HepG2 (cell line): Measurements from ENCODE around the gene SLC16A1. TPM values are rescaled to one million over a fixed set of nuclear protein-coding genes. Genes with fewer than 3 reads are reported as not detected.

Experiments
- NFKB2 ChIP-seq: sonication (generic); formaldehyde crosslinking; IDR thresholded peaks from 2 replicates; pipeline ENCODE4 v1.4.0; 2020; ENCODE audit warnings: missing genetic modification reagents, borderline replicate concordance
- RBAK ChIP-seq: sonication (generic); formaldehyde crosslinking; IDR thresholded peaks from 2 replicates; pipeline ENCODE4 v1.5.1; 2020; ENCODE audit warnings: mild to moderate bottlenecking, missing genetic modification reagents
- SOX13 ChIP-seq, 3 experiments: fragments of 450-650 bp in 1 of 3; sonication (generic) in 1 of 3; formaldehyde crosslinking in 1 of 3; IDR thresholded peaks in 2 of 3; conservative IDR thresholded peaks in 1 of 3; 2 replicates each; pipeline versions ENCODE4 v1.5.0 to v1.6.1; 2016 to 2020; ENCODE audit warnings: antibody characterized with exemption in 1 of 3, mild to moderate bottlenecking in 1 of 3, missing compliant biosample characterization in 1 of 3, missing genetic modification reagents in 1 of 3, moderate library complexity in 1 of 3
- TGIF2 ChIP-seq: IDR thresholded peaks from 2 replicates; pipeline ENCODE4 v1.6.1; 2016; ENCODE audit warnings: control low read depth, missing compliant biosample characterization
- ZNF431 ChIP-seq: sonication (generic); formaldehyde crosslinking; IDR thresholded peaks from 2 replicates; pipeline ENCODE4 v1.9.0; 2022; ENCODE audit warnings: missing genetic modification reagents, low read depth, mild to moderate bottlenecking, borderline replicate concordance
- ZNF556 ChIP-seq: sonication (generic); formaldehyde crosslinking; IDR thresholded peaks from 2 replicates; pipeline ENCODE4 v1.4.0; 2020; ENCODE audit warnings: mild to moderate bottlenecking, missing genetic modification reagents, borderline replicate concordance
- ZNF737 ChIP-seq: sonication (generic); formaldehyde crosslinking; IDR thresholded peaks from 2 replicates; pipeline ENCODE4 v1.5.0; 2020; ENCODE audit warnings: missing genetic modification reagents, mild to moderate bottlenecking, borderline replicate concordance
- polyA plus RNA-seq, 8 experiments: library from polyadenylated mRNA; depleted of rRNA in 3 of 8; stranded (reverse) in 7 of 8; unstranded in 1 of 8; fragments of >200 nt; fragmentation: Illumina TruSeq in 4 of 8; extraction: Trizol in 4 of 8; gene quantifications; 2 replicates each; pipeline versions ENCODE4 v1.2.1 to v1.2.3, GENCODE V29; 2011 to 2016; ENCODE audit warnings: low read depth in 4 of 8, missing spikeins in 1 of 8, mixed read lengths in 1 of 8; ENCODE audit not compliant: insufficient read depth in 1 of 8
- total RNA-seq, 5 experiments: library from RNA; depleted of rRNA; stranded (reverse); fragments of >200 nt; fragmentation: Illumina TruSeq; extraction: Trizol; gene quantifications; 2 replicates each; pipeline ENCODE4 v1.2.3, GENCODE V29; 2016; ENCODE audit warnings: low read depth in 1 of 5
- TF ChIP-seq, protein P1 (sequence below): sonication (generic); formaldehyde crosslinking; IDR thresholded peaks from 2 replicates; pipeline ENCODE4 v1.4.0; 2020; ENCODE audit warnings: missing genetic modification reagents
- TF ChIP-seq, protein P2 (sequence below): sonication (generic); formaldehyde crosslinking; IDR thresholded peaks from 2 replicates; pipeline ENCODE4 v1.5.1; 2020; ENCODE audit warnings: mild to moderate bottlenecking, missing genetic modification reagents

SLC16A1 gene
- total and polyA plus RNA-seq, 2 of the 13 experiments (the other 11 are each of a cell fraction or from before 2014, with no cell fraction given): 106 to 142 TPM

- peak; percentile 70 for TF ChIP-seq TGIF2 (CRISPR knock-in tag)
- 0 out of 2 replicates have a peak, but pooled peaks have one; percentile 49 for TF ChIP-seq ZNF431
- no peak for TF ChIP-seq RBAK
- TF ChIP-seq, protein P1, sequence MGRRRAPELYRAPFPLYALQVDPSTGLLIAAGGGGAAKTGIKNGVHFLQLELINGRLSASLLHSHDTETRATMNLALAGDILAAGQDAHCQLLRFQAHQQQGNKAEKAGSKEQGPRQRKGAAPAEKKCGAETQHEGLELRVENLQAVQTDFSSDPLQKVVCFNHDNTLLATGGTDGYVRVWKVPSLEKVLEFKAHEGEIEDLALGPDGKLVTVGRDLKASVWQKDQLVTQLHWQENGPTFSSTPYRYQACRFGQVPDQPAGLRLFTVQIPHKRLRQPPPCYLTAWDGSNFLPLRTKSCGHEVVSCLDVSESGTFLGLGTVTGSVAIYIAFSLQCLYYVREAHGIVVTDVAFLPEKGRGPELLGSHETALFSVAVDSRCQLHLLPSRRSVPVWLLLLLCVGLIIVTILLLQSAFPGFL (CRISPR knock-in tag): no peak
- TF ChIP-seq, protein P2, sequence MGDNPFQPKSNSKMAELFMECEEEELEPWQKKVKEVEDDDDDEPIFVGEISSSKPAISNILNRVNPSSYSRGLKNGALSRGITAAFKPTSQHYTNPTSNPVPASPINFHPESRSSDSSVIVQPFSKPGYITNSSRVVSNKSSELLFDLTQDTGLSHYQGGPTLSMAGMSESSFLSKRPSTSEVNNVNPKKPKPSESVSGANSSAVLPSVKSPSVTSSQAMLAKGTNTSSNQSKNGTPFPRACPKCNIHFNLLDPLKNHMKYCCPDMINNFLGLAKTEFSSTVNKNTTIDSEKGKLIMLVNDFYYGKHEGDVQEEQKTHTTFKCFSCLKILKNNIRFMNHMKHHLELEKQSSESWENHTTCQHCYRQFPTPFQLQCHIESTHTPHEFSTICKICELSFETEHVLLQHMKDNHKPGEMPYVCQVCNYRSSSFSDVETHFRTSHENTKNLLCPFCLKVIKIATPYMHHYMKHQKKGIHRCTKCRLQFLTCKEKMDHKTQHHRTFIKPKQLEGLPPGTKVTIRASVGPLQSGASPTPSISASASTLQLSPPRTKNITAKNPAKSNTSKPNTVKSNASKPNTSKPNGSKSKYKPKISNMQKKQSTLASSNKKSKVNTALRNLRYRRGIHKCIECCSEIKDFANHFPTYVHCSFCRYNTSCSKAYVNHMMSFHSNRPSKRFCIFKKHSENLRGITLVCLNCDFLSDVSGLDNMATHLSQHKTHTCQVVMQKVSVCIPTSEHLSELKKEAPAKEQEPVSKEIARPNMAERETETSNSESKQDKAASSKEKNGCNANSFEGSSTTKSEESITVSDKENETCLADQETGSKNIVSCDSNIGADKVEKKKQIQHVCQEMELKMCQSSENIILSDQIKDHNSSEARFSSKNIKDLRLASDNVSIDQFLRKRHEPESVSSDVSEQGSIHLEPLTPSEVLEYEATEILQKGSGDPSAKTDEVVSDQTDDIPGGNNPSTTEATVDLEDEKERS (CRISPR knock-in tag): no peak
- 0 out of 2 replicates have a peak, but pooled peaks have one; percentile 67 for TF ChIP-seq ZNF737 (CRISPR knock-in tag)
- 0 out of 2 replicates have a peak, but pooled peaks have one; percentile 26 for TF ChIP-seq ZNF556 (CRISPR knock-in tag)
- no peak for TF ChIP-seq SOX13 (IDR thresholded peaks at IDR 0.05)
- 0 out of 4 replicates have a peak, but pooled peaks of 1 of the 2 experiments have one; percentile 5 for TF ChIP-seq SOX13 (CRISPR knock-in tag; conservative IDR thresholded peaks at IDR 0.05 in 1 of 2, IDR thresholded peaks at IDR 0.05 in 1 of 2)
- TF ChIP-seq NFKB2 (CRISPR knock-in tag): no peak
These were observed 837 bp downstream of the SLC16A1 start (continued) for GRCh38 chr1:112954945-112955772.
